ENCODE results near the gene DSE.

The DSE gene

DNA sequence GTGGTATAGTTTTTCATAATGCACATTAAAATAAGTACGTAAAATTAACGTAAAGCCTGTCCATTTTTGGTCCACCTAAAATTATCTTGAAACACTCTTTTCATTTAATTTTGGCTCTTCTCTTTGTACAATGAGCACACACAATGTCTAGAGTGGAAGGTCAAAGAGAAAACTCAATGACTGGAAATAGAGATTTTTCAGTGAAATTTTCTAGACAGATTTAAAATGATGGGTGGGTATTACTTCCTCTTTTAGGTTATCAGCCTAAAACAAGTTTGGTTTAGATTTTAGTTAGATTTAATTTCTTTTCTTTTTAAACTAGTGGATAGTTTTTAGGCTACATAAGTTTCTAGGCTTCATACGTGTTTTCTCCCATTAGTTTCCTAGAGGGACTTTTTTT lies 24.9 kb downstream of the DSE start:
- no peak overlapping the region for H3K9ac ChIP-seq (ENCODE audit: low read depth in 1 of 2, low read length in 2 of 2)
- no peak overlapping the region for H3K27ac ChIP-seq (ENCODE audit: low read depth, low read length)
- H3K4me1 ChIP-seq (ENCODE audit: control insufficient read depth in 1 of 2, insufficient read depth in 2 of 2, low read length in 2 of 2), result peaks cover 6 to 20% of the 10 kb centered on the region in 2 donors
- no peak overlapping the region for H3K4me3 ChIP-seq (ENCODE audit: low read depth in 1 of 2, low read length in 2 of 2)
- H3K36me3 ChIP-seq (ENCODE audit: control insufficient read depth in 1 of 2, insufficient read depth in 2 of 2, low read length in 2 of 2), result no peaks in the 10 kb centered on the region
- H3K27me3 ChIP-seq (ENCODE audit: control insufficient read depth in 1 of 2, insufficient read depth in 2 of 2, low read length in 2 of 2), result no peaks in the 10 kb centered on the region
- H3K9me3 ChIP-seq (ENCODE audit: control insufficient read depth in 1 of 2, low read length in 2 of 2), result no peaks in the 10 kb centered on the region

DNA sequence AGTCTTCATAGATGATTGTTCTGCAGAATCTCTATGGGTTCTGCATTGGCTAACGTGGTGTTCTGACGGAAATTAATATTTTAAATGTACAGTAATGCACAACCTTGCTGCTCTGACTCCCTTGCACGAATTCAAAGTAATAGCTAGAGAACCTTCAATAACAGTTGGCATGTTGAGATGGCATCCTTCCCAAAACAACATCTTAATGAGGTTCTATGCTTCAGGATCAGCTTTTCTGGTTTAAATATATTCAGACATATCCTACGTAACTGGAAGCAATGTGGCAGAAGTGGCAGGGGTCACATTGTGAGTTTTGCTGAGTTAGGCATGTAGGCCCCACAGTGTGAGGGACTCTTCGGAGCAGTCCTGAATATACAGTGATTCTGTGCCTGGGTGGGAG lies 25.7 kb downstream of the DSE start:
- no peak overlapping the region for H3K4me3 ChIP-seq (ENCODE audit: low read depth in 1 of 2, low read length in 2 of 2)
- H3K27me3 ChIP-seq (ENCODE audit: control insufficient read depth in 1 of 2, insufficient read depth in 2 of 2, low read length in 2 of 2), result no peaks in the 10 kb centered on the region
- H3K9me3 ChIP-seq (ENCODE audit: control insufficient read depth in 1 of 2, low read length in 2 of 2), result no peaks in the 10 kb centered on the region
- H3K9ac ChIP-seq (ENCODE audit: low read depth in 1 of 2, low read length in 2 of 2), result no peak overlapping the region
- H3K27ac ChIP-seq (ENCODE audit: low read depth, low read length), result no peak overlapping the region
- H3K4me1 ChIP-seq (ENCODE audit: control insufficient read depth in 1 of 2, insufficient read depth in 2 of 2, low read length in 2 of 2), result peaks cover 6 to 18% of the 10 kb centered on the region in 2 donors
- H3K36me3 ChIP-seq (ENCODE audit: control insufficient read depth in 1 of 2, insufficient read depth in 2 of 2, low read length in 2 of 2), result no peaks in the 10 kb centered on the region

DNA sequence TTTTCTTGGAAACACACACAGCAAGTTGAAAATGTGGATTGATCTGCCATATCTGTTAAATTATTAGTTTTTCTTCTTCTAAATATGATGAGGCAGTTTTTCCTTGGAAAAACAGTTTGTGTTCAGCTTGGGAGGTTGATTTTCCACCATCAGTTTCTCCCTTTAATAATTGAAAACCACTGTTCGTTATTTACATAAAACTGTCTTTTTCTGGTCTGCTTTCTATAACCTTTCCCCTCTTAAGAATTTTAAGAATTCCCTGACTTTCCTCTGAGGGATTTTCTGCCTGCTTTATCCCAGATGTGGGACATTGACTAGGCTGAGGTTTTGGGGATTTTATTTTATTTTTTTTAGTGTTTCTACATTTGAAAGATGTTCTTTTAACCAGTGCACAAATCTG lies 27.2 kb downstream of the DSE start:
- Histone ChIP-seq H3K27ac (ENCODE audit: low read depth, low read length) (no peak overlapping the region), H3K4me1 (ENCODE audit: control insufficient read depth in 1 of 2, insufficient read depth in 2 of 2, low read length in 2 of 2) (peaks cover under 1 to 9% of the 10 kb centered on the region in 2 donors), H3K4me3 (ENCODE audit: low read depth in 1 of 2, low read length in 2 of 2) (no peak overlapping the region)

DNA sequence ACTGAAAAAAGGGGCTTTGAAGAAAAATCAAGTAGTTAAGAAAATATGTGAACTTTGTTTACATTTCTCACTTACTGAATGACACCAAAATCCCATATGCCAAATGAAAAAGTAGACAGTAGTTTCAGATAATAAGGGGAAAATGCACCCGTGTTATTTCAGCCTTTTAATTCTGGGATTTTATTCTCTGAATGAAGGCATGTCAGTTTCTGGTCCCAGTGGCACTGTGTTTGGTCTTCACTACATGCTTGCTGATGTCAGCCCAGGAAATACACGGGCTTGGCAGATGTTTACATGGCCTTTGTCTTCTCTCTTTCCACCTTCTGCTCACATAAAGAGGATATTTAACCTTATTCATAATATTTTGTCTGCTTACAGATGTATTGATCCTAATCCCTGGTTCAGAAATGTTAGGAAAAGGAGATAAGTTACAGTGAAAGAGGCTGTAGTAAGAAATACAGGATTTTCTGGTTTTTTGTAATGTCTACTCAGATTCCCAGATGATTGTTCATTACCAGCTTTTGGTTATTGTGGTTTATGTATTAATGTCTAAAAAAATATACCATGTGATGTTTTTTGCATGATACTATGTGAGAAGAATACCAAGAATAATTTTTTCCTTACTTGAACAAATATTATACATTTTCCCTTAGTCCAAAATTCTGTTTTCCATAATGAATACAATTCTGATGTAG lies 27.7 kb downstream of the DSE start:
- Histone ChIP-seq H3K27ac (ENCODE audit: low read depth, low read length) (no peak overlapping the region), H3K4me3 (ENCODE audit: low read depth in 1 of 2, low read length in 2 of 2) (no peak overlapping the region), H3K4me1 (ENCODE audit: control insufficient read depth in 1 of 2, insufficient read depth in 2 of 2, low read length in 2 of 2) (peaks cover 0 to 7% of the 10 kb centered on the region in 2 donors), H3K36me3 (ENCODE audit: control insufficient read depth in 1 of 2, insufficient read depth in 2 of 2, low read length in 2 of 2) (no peaks in the 10 kb centered on the region), H3K9ac (ENCODE audit: low read depth in 1 of 2, low read length in 2 of 2) (no peak overlapping the region), H3K27me3 (ENCODE audit: control insufficient read depth in 1 of 2, insufficient read depth in 2 of 2, low read length in 2 of 2) (no peaks in the 10 kb centered on the region), H3K9me3 (ENCODE audit: control insufficient read depth in 1 of 2, low read length in 2 of 2) (no peaks in the 10 kb centered on the region)

More for the DNA sequence above, 27.2 kb downstream of the DSE start:
- Histone ChIP-seq H3K9ac (ENCODE audit: low read depth in 1 of 2, low read length in 2 of 2) (no peak overlapping the region), H3K36me3 (ENCODE audit: control insufficient read depth in 1 of 2, insufficient read depth in 2 of 2, low read length in 2 of 2) (no peaks in the 10 kb centered on the region), H3K27me3 (ENCODE audit: control insufficient read depth in 1 of 2, insufficient read depth in 2 of 2, low read length in 2 of 2) (no peaks in the 10 kb centered on the region), H3K9me3 (ENCODE audit: control insufficient read depth in 1 of 2, low read length in 2 of 2) (no peaks in the 10 kb centered on the region)

DNA sequence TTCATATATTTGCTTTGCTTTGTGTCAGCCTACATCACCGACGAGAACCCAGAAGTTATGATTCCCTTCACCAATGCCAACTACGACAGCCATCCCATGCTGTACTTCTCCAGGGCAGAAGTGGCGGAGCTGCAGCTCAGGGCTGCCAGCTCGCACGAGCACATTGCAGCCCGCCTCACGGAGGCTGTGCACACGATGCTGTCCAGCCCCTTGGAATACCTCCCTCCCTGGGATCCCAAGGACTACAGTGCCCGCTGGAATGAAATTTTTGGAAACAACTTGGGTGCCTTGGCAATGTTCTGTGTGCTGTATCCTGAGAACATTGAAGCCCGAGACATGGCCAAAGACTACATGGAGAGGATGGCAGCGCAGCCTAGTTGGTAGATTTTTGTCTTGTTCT lies 28.5 kb downstream of the DSE start:
- Histone ChIP-seq H3K9me3 (ENCODE audit: control insufficient read depth in 1 of 2, low read length in 2 of 2) (no peaks in the 10 kb centered on the region), H3K27me3 (ENCODE audit: control insufficient read depth in 1 of 2, insufficient read depth in 2 of 2, low read length in 2 of 2) (no peaks in the 10 kb centered on the region), H3K27ac (ENCODE audit: low read depth, low read length) (no peak overlapping the region), H3K36me3 (ENCODE audit: control insufficient read depth in 1 of 2, insufficient read depth in 2 of 2, low read length in 2 of 2) (no peaks in the 10 kb centered on the region), H3K4me1 (ENCODE audit: control insufficient read depth in 1 of 2, insufficient read depth in 2 of 2, low read length in 2 of 2) (peaks cover 0 to 6% of the 10 kb centered on the region in 2 donors), H3K9ac (ENCODE audit: low read depth in 1 of 2, low read length in 2 of 2) (no peak overlapping the region), H3K4me3 (ENCODE audit: low read depth in 1 of 2, low read length in 2 of 2) (no peak overlapping the region)

DNA sequence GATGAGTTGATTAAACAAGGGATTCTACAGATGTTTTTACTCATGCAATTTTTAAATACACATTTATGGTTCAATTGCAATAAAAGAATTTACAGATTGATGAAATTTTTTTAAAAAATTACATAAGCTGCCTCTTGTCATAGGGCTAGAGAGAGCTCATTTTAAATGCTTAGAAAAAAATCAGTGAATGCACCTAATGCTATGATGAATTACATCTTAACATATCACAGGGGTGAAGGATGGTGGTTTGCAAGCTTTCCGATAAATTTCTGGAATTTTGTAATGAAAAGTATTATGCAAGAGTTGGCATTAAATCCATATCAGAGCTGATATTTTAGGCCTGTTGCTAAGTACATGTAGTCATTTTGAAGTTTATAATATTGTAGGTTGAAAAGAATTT lies 29.6 kb downstream of the DSE start:
- no peak overlapping the region for H3K27ac ChIP-seq (ENCODE audit: low read depth, low read length)

DNA sequence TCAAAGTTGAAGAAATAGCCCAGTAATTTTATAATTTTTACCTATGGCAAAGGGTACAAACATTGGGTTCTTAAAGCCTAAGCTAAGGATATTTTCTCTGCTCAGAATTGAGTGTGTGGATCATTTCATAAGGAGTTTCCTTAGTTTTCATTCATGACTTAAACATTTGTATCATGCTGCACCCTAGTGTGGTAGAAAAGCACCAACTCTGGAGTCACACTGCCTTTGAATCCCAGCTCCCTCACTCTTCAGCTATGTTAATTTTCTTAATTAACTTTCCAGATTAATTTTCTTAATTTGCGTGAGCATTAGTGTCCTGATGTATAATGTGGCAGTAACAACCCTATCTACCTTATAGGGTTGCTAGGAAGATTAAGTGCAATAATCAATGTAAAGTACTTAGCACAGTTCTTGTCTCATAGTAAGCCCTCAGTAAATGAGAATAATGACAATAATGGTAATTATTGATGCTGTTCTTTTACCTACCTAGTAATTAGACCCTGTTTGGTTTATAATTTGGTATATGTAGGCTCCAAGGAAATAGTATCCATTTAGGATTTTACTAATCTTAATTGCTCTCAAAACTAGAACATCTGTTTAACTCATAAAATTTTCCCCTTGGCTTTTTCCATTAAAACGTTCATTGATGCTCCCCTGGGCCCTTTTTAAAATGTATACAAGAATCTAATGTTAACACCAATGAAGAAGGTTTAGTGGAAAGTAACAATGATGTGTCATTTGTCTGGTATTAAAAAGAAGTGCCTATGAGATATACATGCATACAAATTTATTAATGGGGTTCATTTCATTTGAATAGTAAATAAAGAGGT lies 31.6 kb downstream of the DSE start:
- Histone ChIP-seq H3K9ac (ENCODE audit: low read depth in 1 of 2, low read length in 2 of 2) (no peak overlapping the region), H3K4me1 (ENCODE audit: control insufficient read depth in 1 of 2, insufficient read depth in 2 of 2, low read length in 2 of 2) (peaks cover 3 to 17% of the 10 kb centered on the region in 2 donors), H3K27me3 (ENCODE audit: control insufficient read depth in 1 of 2, insufficient read depth in 2 of 2, low read length in 2 of 2) (no peaks in the 10 kb centered on the region)

More for the DNA sequence above, 29.6 kb downstream of the DSE start:
- no peak overlapping the region for H3K4me3 ChIP-seq (ENCODE audit: low read depth in 1 of 2, low read length in 2 of 2)
- peaks cover 0 to 10% of the 10 kb centered on the region in 2 donors for H3K4me1 ChIP-seq (ENCODE audit: control insufficient read depth in 1 of 2, insufficient read depth in 2 of 2, low read length in 2 of 2)
- no peak overlapping the region for H3K9ac ChIP-seq (ENCODE audit: low read depth in 1 of 2, low read length in 2 of 2)
- H3K9me3 ChIP-seq (ENCODE audit: control insufficient read depth in 1 of 2, low read length in 2 of 2), result no peaks in the 10 kb centered on the region
- no peaks in the 10 kb centered on the region for H3K27me3 ChIP-seq (ENCODE audit: control insufficient read depth in 1 of 2, insufficient read depth in 2 of 2, low read length in 2 of 2)
- no peaks in the 10 kb centered on the region for H3K36me3 ChIP-seq (ENCODE audit: control insufficient read depth in 1 of 2, insufficient read depth in 2 of 2, low read length in 2 of 2)

DNA sequence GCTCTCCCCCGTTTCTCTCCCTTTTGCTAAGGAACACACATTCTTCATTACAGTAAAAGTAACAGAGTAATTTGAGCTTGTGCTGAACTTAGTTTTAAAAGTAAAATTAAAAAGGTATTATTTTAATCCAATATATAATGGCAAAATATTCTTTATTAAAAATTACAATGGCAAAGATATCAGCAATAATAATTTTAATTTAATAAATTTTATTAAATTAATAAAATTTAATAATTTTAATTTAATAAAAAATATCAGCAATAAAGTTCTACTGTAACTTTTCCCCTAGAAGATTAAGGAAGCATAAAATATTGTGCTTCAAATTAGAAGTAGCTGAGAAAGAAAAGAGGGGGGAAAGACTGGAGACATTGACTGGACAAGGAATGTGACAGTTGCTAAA lies 32.5 kb downstream of the DSE start:
- Histone ChIP-seq H3K27me3 (ENCODE audit: control insufficient read depth in 1 of 2, insufficient read depth in 2 of 2, low read length in 2 of 2) (no peaks in the 10 kb centered on the region), H3K27ac (ENCODE audit: low read depth, low read length) (no peak overlapping the region), H3K4me3 (ENCODE audit: low read depth in 1 of 2, low read length in 2 of 2) (no peak overlapping the region), H3K36me3 (ENCODE audit: control insufficient read depth in 1 of 2, insufficient read depth in 2 of 2, low read length in 2 of 2) (no peaks in the 10 kb centered on the region), H3K4me1 (ENCODE audit: control insufficient read depth in 1 of 2, insufficient read depth in 2 of 2, low read length in 2 of 2) (peaks cover 3 to 17% of the 10 kb centered on the region in 2 donors), H3K9me3 (ENCODE audit: control insufficient read depth in 1 of 2, low read length in 2 of 2) (no peaks in the 10 kb centered on the region), H3K9ac (ENCODE audit: low read depth in 1 of 2, low read length in 2 of 2) (no peak overlapping the region)

More for the DNA sequence above, 31.6 kb downstream of the DSE start:
- no peak overlapping the region for H3K27ac ChIP-seq (ENCODE audit: low read depth, low read length)
- no peaks in the 10 kb centered on the region for H3K36me3 ChIP-seq (ENCODE audit: control insufficient read depth in 1 of 2, insufficient read depth in 2 of 2, low read length in 2 of 2)
- H3K9me3 ChIP-seq (ENCODE audit: control insufficient read depth in 1 of 2, low read length in 2 of 2), result no peaks in the 10 kb centered on the region
- H3K4me3 ChIP-seq (ENCODE audit: low read depth in 1 of 2, low read length in 2 of 2), result no peak overlapping the region

DNA sequence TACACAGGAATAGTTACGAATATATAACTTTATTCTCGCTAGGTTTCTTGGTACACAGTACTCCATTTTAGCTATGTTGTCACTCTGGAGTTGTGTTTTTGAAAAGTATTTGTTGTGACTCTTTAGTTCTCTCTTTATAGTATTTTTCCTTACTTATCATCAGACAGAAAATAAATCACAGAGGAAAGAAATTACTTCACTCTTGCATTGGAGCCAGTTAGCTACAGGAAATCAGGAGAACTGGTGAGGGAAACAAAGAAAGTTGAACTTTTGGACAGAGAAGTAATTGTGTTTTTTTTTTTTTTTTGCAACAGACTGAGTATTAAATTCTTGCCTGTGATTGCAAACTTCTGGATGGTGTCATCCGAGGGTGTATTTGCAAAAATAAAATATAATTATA lies 33.9 kb downstream of the DSE start:
- Histone ChIP-seq H3K4me1 (ENCODE audit: control insufficient read depth in 1 of 2, insufficient read depth in 2 of 2, low read length in 2 of 2) (peaks cover 3 to 13% of the 10 kb centered on the region in 2 donors), H3K27ac (ENCODE audit: low read depth, low read length) (no peak overlapping the region), H3K4me3 (ENCODE audit: low read depth in 1 of 2, low read length in 2 of 2) (no peak overlapping the region), H3K27me3 (ENCODE audit: control insufficient read depth in 1 of 2, insufficient read depth in 2 of 2, low read length in 2 of 2) (no peaks in the 10 kb centered on the region), H3K36me3 (ENCODE audit: control insufficient read depth in 1 of 2, insufficient read depth in 2 of 2, low read length in 2 of 2) (no peaks in the 10 kb centered on the region), H3K9me3 (ENCODE audit: control insufficient read depth in 1 of 2, low read length in 2 of 2) (no peaks in the 10 kb centered on the region), H3K9ac (ENCODE audit: low read depth in 1 of 2, low read length in 2 of 2) (no peak overlapping the region)

DNA sequence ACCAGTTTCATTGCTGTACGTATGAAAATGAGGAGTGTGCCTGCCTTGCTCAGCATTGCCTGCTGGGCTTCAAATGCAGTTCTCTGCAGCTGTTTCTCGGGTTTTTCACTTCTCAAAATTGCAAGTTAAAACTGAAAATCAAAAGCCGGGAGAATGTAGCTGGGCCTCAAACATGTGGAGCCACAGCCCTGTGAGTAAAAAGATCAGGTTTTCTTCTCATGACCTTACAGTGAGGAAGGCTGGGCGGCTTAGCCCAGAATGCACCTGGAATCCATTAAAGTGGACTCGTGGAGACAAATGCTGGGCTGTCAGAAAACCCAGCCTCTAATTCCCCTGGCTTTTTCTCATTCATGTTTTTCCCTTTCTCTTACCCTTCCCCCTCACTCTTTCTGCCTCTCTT lies 34.4 kb downstream of the DSE start:
- Histone ChIP-seq H3K27ac (ENCODE audit: low read depth, low read length) (no peak overlapping the region), H3K9me3 (ENCODE audit: control insufficient read depth in 1 of 2, low read length in 2 of 2) (no peaks in the 10 kb centered on the region), H3K27me3 (ENCODE audit: control insufficient read depth in 1 of 2, insufficient read depth in 2 of 2, low read length in 2 of 2) (no peaks in the 10 kb centered on the region), H3K4me1 (ENCODE audit: control insufficient read depth in 1 of 2, insufficient read depth in 2 of 2, low read length in 2 of 2) (peaks cover 3 to 13% of the 10 kb centered on the region in 2 donors), H3K36me3 (ENCODE audit: control insufficient read depth in 1 of 2, insufficient read depth in 2 of 2, low read length in 2 of 2) (no peaks in the 10 kb centered on the region), H3K4me3 (ENCODE audit: low read depth in 1 of 2, low read length in 2 of 2) (no peak overlapping the region), H3K9ac (ENCODE audit: low read depth in 1 of 2, low read length in 2 of 2) (no peak overlapping the region)

Data from duodenal mucosa (tissue), 2 donors.